ENCODE data around the gene TOP2A. TPM values are rescaled to one million over a fixed set of nuclear protein-coding genes. Genes with fewer than 3 reads are reported as not detected.

Gene TOP2A
- total RNA-seq, 1 donor = 14.5 TPM

- DNase-seq (ENCODE audit: insufficient read length, low spot score, missing footprints) = peak; percentile 92
- Histone ChIP-seq H3K27me3 (ENCODE audit: insufficient read depth, low read length) (no peaks in the 10 kb centered on the region), H3K4me2 (ENCODE audit: insufficient read depth, low read length) (no peak overlapping the region), H3K79me2 (ENCODE audit: insufficient read depth, low read length) (peaks cover 71% of the 10 kb centered on the region), H3K4me1 (ENCODE audit: insufficient read depth, low read length) (peaks cover 39% of the 10 kb centered on the region), H3K36me3 (ENCODE audit: insufficient read depth, low read length) (peaks cover 35% of the 10 kb centered on the region), H4K20me1 (ENCODE audit: insufficient read depth, low read length) (peaks cover 72% of the 10 kb centered on the region), H3K4me3 (ENCODE audit: insufficient read depth, low read length) (no peak overlapping the region), H2AFZ (ENCODE audit: low read length) (no peak overlapping the region), H3K9me3 (ENCODE audit: low read depth, low read length) (no peaks in the 10 kb centered on the region), H3K27ac (ENCODE audit: low read depth, low read length) (peak overlapping the region; percentile 54)
- no peak for TF ChIP-seq CTCF (IDR thresholded peaks at IDR 0.05; ENCODE audit: extremely low read depth, low read depth, low read length)
These were observed 67.6 kb downstream of the TOP2A start for GRCh38 chr17:40349895-40350688.

- Histone ChIP-seq H3K36me3 (ENCODE audit: insufficient read depth, low read length) (peaks cover 31% of the 10 kb centered on the region), H3K4me2 (ENCODE audit: insufficient read depth, low read length) (no peak overlapping the region), H3K9me3 (ENCODE audit: low read depth, low read length) (no peaks in the 10 kb centered on the region), H3K79me2 (ENCODE audit: insufficient read depth, low read length) (peaks cover 75% of the 10 kb centered on the region), H3K4me1 (ENCODE audit: insufficient read depth, low read length) (peaks cover 45% of the 10 kb centered on the region), H2AFZ (ENCODE audit: low read length) (no peak overlapping the region), H3K27ac (ENCODE audit: low read depth, low read length) (peak overlapping the region; percentile 54), H3K27me3 (ENCODE audit: insufficient read depth, low read length) (no peaks in the 10 kb centered on the region), H4K20me1 (ENCODE audit: insufficient read depth, low read length) (peaks cover 67% of the 10 kb centered on the region), H3K4me3 (ENCODE audit: insufficient read depth, low read length) (no peak overlapping the region)
- TF ChIP-seq CTCF (IDR thresholded peaks at IDR 0.05; ENCODE audit: extremely low read depth, low read depth, low read length) = no peak
- peak; percentile 78 for DNase-seq (ENCODE audit: insufficient read length, low spot score, missing footprints)
These were observed 68.2 kb downstream of the TOP2A start for GRCh38 chr17:40349477-40349894.

GRCh38 chr17:40348562-40349476 lies 68.9 kb downstream of the TOP2A start:
- no peak overlapping the region for H3K4me3 ChIP-seq (ENCODE audit: insufficient read depth, low read length)
- H3K36me3 ChIP-seq (ENCODE audit: insufficient read depth, low read length) = peaks cover 29% of the 10 kb centered on the region
- H4K20me1 ChIP-seq (ENCODE audit: insufficient read depth, low read length) = peaks cover 73% of the 10 kb centered on the region
- peak; percentile 89 for DNase-seq (ENCODE audit: insufficient read length, low spot score, missing footprints)
- H3K9me3 ChIP-seq (ENCODE audit: low read depth, low read length) = no peaks in the 10 kb centered on the region
- no peak overlapping the region for H2AFZ ChIP-seq (ENCODE audit: low read length)
- H3K27me3 ChIP-seq (ENCODE audit: insufficient read depth, low read length) = no peaks in the 10 kb centered on the region
- peaks cover 81% of the 10 kb centered on the region for H3K79me2 ChIP-seq (ENCODE audit: insufficient read depth, low read length)
- peaks cover 52% of the 10 kb centered on the region for H3K4me1 ChIP-seq (ENCODE audit: insufficient read depth, low read length)
- H3K4me2 ChIP-seq (ENCODE audit: insufficient read depth, low read length) = no peak overlapping the region
- no peak overlapping the region for H3K27ac ChIP-seq (ENCODE audit: low read depth, low read length)
- no peak for TF ChIP-seq CTCF (IDR thresholded peaks at IDR 0.05; ENCODE audit: extremely low read depth, low read depth, low read length)

- Histone ChIP-seq H3K27ac (ENCODE audit: low read depth, low read length) (no peak overlapping the region), H3K27me3 (ENCODE audit: insufficient read depth, low read length) (no peaks in the 10 kb centered on the region), H3K9me3 (ENCODE audit: low read depth, low read length) (no peaks in the 10 kb centered on the region), H2AFZ (ENCODE audit: low read length) (no peak overlapping the region), H3K4me1 (ENCODE audit: insufficient read depth, low read length) (peaks cover 59% of the 10 kb centered on the region), H3K36me3 (ENCODE audit: insufficient read depth, low read length) (peaks cover 29% of the 10 kb centered on the region), H3K79me2 (ENCODE audit: insufficient read depth, low read length) (peaks cover 88% of the 10 kb centered on the region), H3K4me2 (ENCODE audit: insufficient read depth, low read length) (no peak overlapping the region), H4K20me1 (ENCODE audit: insufficient read depth, low read length) (peaks cover 78% of the 10 kb centered on the region), H3K4me3 (ENCODE audit: insufficient read depth, low read length) (no peak overlapping the region)
- DNase-seq (ENCODE audit: insufficient read length, low spot score, missing footprints) = peak; percentile 91
- TF ChIP-seq CTCF (IDR thresholded peaks at IDR 0.05; ENCODE audit: extremely low read depth, low read depth, low read length) = no peak
These were observed 69.6 kb downstream of the TOP2A start for GRCh38 chr17:40348136-40348504.

Measured in osteoblast (primary cell).